ENCODE data around the gene USP17L26. TPM values are rescaled to one million over a fixed set of nuclear protein-coding genes. Genes with fewer than 3 reads are reported as not detected.
A peak's percentile ranks its signal among the peaks of the same experiment; 100 is the strongest.
"Not testable (repeated sequence)": the region's sequence is repeated elsewhere in the genome, so short reads cannot be mapped to it uniquely, and the experiment has no call there.

Gene USP17L26
- total RNA-seq, 2 experiments from 2014 or later, result not detected

DNA sequence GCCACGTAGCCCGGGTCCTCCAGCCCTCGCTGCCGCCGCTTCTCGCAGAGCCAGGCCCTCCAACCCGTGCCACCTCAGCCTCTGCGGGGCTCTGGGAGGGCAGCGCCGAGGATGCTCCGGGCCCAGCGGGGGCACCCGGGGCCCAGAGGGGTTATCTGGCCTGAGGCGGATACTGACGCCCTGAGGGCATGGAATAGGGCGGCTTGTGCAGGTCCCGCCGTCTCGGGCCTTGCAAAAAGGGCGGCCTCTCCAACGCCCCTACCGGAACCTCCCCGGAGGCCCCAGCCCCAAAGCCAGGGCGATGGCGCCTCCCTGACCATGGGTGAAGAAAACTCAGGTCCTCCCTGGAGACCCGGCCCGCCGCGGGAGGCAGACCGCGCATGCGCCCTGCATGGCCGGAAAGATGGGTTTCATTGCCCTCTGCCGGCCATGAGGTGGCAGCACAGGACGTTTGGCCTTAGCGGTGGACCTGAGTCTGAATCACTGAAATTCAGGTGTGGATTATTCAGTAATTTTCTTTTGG, 46.6 kb downstream of the USP17L26 start:
- POLR2A ChIA-PET; H3K4me1 Mint-ChIP-seq (ENCODE audit: low read depth); H3K36me3 Mint-ChIP-seq (ENCODE audit: low read depth); H3K27ac Mint-ChIP-seq; intact Hi-C loops (cut with micrococcal nuclease); H3K9me3 Mint-ChIP-seq; H3K27me3 Mint-ChIP-seq: not testable (repeated sequence)
- DNase-seq (peak; percentile 76), ATAC-seq (peak; percentile 61)
- CTCF ChIA-PET, result interaction anchor here (0.6 kb wide), 1 partner anchor 380 kb away, joined by 3 read pairs; no protein-coding TSS in a partner anchor
- TF ChIP-seq, protein P1, sequence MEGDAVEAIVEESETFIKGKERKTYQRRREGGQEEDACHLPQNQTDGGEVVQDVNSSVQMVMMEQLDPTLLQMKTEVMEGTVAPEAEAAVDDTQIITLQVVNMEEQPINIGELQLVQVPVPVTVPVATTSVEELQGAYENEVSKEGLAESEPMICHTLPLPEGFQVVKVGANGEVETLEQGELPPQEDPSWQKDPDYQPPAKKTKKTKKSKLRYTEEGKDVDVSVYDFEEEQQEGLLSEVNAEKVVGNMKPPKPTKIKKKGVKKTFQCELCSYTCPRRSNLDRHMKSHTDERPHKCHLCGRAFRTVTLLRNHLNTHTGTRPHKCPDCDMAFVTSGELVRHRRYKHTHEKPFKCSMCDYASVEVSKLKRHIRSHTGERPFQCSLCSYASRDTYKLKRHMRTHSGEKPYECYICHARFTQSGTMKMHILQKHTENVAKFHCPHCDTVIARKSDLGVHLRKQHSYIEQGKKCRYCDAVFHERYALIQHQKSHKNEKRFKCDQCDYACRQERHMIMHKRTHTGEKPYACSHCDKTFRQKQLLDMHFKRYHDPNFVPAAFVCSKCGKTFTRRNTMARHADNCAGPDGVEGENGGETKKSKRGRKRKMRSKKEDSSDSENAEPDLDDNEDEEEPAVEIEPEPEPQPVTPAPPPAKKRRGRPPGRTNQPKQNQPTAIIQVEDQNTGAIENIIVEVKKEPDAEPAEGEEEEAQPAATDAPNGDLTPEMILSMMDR (IDR thresholded peaks at IDR 0.05), result peak; percentile 75
- H3K4me3 Mint-ChIP-seq, result peak overlapping the region; percentile 53

DNA sequence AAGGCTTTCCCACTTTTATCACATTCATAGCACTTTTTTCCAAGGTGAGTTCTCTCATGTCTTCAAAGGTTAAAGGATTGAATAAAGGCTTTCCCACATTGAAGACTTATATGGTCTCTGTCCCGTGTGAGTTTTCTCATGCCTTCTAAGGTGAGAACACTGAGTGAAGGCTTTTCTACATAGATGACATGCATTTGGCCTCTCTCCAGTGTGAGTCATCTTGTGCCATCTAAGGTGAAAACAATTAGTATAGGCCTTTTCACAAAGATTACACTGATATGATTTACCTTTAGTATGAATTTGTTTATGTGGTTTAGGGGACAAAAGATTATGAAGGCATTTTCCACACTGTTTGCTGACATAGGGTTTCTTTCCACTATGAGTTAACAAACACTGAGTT, 49.7 kb downstream of the USP17L26 start:
- no peaks in the 10 kb centered on the region for H3K9me3 Mint-ChIP-seq
- TF ChIP-seq, protein P1 (IDR thresholded peaks at IDR 0.05), result no peak
- DNase-seq (no peak), ATAC-seq (no peak)
- POLR2A ChIA-PET, result no interaction called here
- H3K4me3 Mint-ChIP-seq, result no peak overlapping the region
- CTCF ChIA-PET, result no interaction called here
- no peaks in the 10 kb centered on the region for H3K27me3 Mint-ChIP-seq
- intact Hi-C loops (cut with micrococcal nuclease), result no loop called here
- no peaks in the 10 kb centered on the region for H3K4me1 Mint-ChIP-seq (ENCODE audit: low read depth)
- no peaks in the 10 kb centered on the region for H3K36me3 Mint-ChIP-seq (ENCODE audit: low read depth)
- H3K27ac Mint-ChIP-seq, result no peak overlapping the region

Other genes starting within 250 kb of the USP17L26 start
- gene FAM90A26, start 164.2 kb upstream of the USP17L26 start, total RNA-seq, result not detected
- gene USP17L10, start 124.0 kb upstream of the USP17L26 start, total RNA-seq, result not detected
- not detected for gene USP17L11, start 119.3 kb upstream of the USP17L26 start, total RNA-seq
- gene USP17L12, start 114.5 kb upstream of the USP17L26 start, total RNA-seq, result not detected
- gene USP17L13, start 109.8 kb upstream of the USP17L26 start, total RNA-seq, result not detected
- gene USP17L15, start 100.3 kb upstream of the USP17L26 start, total RNA-seq, result not detected
- not detected for gene USP17L17, start 90.8 kb upstream of the USP17L26 start, total RNA-seq
- gene USP17L18, start 86.0 kb upstream of the USP17L26 start, total RNA-seq, result not detected
- gene USP17L19, start 81.3 kb upstream of the USP17L26 start, total RNA-seq, result not detected
- not detected for gene USP17L20, start 76.5 kb upstream of the USP17L26 start, total RNA-seq
- gene USP17L21, start 71.8 kb upstream of the USP17L26 start, total RNA-seq, result not detected
- not detected for gene USP17L22, start 67.0 kb upstream of the USP17L26 start, total RNA-seq
- not detected for gene USP17L24, start 9.5 kb upstream of the USP17L26 start, total RNA-seq
- not detected for gene USP17L25, start 4.7 kb upstream of the USP17L26 start, total RNA-seq
- not detected for gene USP17L5, start 4.7 kb downstream of the USP17L26 start, total RNA-seq
- gene USP17L27, start 9.5 kb downstream of the USP17L26 start, total RNA-seq, result not detected
- gene USP17L28, start 14.2 kb downstream of the USP17L26 start, total RNA-seq, result not detected
- not detected for gene USP17L29, start 19.0 kb downstream of the USP17L26 start, total RNA-seq
- gene USP17L30, start 28.5 kb downstream of the USP17L26 start, total RNA-seq, result not detected
- not detected for gene DEFB131A, start 109.8 kb downstream of the USP17L26 start, total RNA-seq

All from activated CD8-positive, alpha-beta T cell treated with anti-CD3 and anti-CD28 coated beads for 36 hours (primary cell).